LNCAP (cell line): ENCODE measurements around the gene GALNT10.

Source experiments
- TF ChIP-seq, protein P1 (sequence below): fragments of 450-650 bp; IDR thresholded peaks from 2 replicates; pipeline ENCODE4 v1.5.1; 2017; ENCODE audit warnings: mild to moderate bottlenecking

GALNT10 gene

DNA sequence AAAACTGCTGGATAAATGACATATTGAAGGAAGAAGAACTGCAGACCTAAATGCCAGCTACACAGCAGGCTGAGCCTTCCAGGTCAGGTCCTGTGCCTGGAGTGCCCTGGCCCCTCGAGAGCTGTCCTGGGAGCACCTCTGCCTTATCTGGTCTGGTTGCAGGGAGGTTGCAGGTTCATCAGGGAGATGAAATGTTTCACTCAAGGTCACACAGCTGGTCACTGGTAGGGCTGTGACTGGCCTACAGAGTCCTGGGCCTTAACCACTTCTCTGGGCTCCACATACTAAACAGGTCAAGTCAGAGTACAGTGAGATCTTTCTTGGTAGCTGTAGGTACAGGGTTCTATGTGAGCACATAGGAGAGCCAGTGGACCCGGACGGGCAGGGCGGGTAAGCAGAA is 16.7 kb downstream of the GALNT10 start:
- TF ChIP-seq, protein P1, sequence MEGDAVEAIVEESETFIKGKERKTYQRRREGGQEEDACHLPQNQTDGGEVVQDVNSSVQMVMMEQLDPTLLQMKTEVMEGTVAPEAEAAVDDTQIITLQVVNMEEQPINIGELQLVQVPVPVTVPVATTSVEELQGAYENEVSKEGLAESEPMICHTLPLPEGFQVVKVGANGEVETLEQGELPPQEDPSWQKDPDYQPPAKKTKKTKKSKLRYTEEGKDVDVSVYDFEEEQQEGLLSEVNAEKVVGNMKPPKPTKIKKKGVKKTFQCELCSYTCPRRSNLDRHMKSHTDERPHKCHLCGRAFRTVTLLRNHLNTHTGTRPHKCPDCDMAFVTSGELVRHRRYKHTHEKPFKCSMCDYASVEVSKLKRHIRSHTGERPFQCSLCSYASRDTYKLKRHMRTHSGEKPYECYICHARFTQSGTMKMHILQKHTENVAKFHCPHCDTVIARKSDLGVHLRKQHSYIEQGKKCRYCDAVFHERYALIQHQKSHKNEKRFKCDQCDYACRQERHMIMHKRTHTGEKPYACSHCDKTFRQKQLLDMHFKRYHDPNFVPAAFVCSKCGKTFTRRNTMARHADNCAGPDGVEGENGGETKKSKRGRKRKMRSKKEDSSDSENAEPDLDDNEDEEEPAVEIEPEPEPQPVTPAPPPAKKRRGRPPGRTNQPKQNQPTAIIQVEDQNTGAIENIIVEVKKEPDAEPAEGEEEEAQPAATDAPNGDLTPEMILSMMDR, result no peak

DNA sequence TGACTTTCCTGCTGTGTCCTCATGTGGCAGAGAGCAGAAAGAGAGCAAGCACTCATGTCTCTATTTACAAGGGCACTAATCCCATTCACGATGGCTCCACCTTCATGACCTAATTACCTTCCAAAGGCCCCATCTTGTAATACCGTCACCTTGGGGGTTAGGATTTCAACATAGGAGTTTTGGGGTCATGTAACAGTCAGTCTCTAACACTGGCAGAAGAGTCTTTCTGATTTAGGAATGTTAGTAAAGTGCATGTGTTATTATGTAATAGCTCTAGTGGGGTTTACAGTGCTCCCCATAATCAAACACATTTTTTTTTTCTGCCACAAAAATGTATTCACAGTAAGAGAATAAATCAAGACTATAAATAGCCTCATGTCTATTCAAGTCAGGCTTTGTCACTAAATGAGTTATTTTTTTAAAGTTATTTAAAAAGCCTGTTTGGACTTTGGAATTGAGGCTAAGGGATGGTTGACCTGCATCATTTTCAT is 19.1 kb downstream of the GALNT10 start:
- TF ChIP-seq, protein P1, result no peak

DNA sequence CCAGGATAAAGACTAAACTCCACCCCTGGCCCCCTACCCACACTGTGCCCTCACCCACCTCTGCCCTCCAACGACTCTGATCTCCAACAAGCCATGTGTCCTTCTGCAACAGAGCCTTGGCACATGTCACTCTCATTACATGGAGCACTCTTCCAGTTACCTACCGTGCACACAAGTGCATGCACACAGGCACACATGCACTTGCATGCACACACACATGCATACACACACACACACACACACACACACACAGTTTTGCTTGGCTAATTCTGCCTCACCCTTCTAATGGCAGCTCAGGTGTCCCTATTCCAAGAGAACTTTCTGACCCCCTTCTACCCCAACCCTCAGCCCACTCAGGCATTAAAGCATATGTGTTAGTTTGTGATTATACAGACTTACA is 19.6 kb downstream of the GALNT10 start:
- TF ChIP-seq, protein P1, result no peak

DNA sequence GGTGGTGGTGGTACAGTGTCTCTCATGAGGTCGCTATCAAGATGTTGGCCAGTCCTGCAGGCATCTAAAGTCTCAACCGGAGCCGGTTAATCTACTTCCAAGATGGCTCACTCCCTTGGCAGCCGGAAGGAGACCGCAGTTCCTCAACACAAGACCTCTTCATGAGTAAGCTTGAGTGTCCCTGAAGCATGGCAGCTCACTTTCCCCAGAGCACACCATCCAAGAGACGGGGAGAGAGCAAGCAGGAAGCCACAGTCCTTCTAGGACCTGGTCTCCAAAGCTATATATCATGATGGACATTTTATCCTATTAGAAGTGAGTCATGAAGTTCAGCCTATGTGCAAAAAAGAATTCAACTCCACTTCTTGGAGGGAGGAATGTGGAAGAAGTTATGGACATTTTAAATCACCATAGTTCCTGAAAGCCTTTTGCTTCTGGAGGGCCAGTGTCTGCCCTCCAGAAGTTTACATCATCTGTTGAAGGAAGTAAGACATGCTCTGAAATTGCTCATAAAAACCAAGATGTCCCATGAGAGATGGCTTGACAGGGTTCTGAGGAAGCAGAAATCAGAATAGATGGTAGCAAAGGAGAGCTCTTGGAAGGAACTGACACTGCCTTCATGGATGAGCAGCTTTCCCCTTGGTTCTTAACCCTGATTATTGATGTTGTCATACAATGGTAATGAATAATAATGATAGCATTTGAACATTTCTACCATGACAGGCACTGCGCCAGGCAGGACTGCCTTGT is 21.3 kb downstream of the GALNT10 start:
- TF ChIP-seq, protein P1, result no peak

DNA sequence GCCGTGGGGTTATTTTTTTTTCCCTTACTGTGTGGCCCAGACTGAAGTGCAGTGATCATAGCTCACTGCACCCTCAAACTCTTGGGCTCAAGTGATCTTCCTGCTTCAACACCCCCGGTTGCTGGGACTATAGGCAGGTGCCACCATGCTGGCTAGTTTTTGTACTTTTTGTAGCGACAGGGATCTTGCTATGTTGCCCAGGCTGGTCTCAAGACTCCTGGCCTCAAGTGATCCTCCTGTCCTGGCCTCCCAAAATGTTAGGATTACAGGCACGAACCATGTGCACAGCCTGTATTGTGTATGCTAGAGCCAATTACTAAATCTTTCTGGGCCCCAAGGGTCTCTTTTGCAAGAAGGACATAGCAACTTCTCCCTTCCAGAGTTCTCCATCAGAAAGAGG is 23.1 kb downstream of the GALNT10 start:
- TF ChIP-seq, protein P1, result no peak

DNA sequence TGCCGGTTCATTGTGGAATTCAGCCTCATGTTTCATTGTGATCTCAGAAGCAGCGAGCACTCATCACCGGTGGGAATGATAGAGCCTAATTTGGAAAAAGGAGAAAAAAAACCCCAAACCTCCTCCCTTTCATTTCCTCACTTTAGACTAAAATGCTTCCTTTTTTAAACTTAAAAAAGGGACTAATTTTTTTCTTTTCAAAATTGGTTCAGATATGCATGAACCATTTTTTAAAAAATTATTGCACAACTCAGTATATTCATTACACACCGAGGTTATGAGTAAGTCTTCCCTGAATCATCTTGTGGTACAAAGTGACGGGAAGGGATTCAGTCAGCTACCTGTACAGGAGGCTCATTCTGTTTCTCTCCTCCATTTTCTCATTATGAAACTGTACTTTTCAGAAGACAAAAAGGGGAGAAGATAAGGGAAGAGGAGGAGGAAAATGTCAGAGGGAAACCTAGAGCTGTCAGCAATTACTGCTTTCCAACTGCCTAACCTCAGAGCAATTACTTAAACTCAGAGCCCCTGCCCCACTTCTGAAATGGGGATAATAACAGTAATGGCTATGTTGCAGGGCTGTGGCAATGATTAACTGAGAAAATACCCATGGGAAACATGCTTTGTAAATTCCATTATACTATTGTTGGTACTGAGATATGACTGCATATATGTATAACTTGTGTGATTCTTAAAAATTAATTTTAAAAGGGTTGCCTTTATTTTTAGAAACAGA is 24.0 kb downstream of the GALNT10 start:
- TF ChIP-seq, protein P1, result no peak

DNA sequence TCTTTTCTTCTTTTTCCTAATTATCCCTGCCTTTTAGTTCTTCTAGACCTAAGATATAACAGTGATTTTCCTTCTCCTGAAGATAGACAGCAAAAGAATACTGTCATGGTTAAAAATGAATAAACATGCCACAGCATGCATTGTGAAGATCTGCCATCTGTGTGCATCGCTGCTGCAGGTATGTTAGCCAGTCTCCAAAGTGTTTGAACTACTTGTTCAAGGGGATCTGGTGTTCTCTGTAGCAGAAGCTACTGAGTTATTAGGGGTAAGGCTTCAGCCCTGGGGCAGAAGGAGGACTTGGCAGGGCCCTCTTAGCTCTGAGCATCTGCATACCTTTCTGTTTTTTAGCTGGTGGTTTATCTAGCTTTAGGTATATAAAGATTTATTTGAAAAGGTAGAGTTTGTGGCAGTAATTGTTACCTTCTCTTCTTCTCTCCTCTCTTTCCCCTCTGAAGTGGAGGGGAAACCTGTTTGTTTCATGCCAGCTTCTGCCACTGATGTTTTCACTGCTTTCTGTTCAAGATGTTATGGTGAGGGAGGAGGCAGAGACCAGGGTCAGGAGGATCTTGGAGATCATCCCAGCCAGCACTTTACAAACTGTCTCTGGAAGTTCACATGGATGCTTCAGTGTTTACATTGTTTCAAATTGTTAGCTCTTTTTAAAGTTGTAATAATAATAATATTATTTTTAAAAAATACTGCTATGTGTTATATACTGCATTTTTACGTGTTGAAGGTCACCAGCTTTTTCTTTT is 25.2 kb downstream of the GALNT10 start:
- TF ChIP-seq, protein P1, result no peak
